Body of pancreas (tissue), 4 donors: ENCODE results near the gene ZNF346. TPM values are rescaled to one million over a fixed set of nuclear protein-coding genes. Genes with fewer than 3 reads are reported as not detected.

Source experiments
- ATAC-seq: fragments of 150-250 bp; one replicate; pipeline ENCODE4 v1.9.1; 2016
- DNase-seq, 4 donors: peaks; one replicate each; pipeline ENCODE4 v3.0.0-alpha.2; 2019
- H3K27ac ChIP-seq, 4 donors: fragments of 200-600 bp; sonication (generic); 1 replicate in 3 of 4; 2 replicates in 1 of 4; pipeline versions ENCODE4 v1.5.1 to v1.6.1; 2016 to 2019; ENCODE audit warnings: mild to moderate bottlenecking in 1 of 4, mixed read lengths in 1 of 4, moderate library complexity in 1 of 4
- H3K27me3 ChIP-seq, 2 donors: fragments of 200-600 bp; sonication (generic); one replicate each; pipeline ENCODE4 v1.6.0; 2016; ENCODE audit warnings: mild to moderate bottlenecking in 1 of 2
- H3K36me3 ChIP-seq, 2 donors: fragments of 200-600 bp; sonication (generic); replicated peaks in 1 of 2; 2 replicates each; pipeline ENCODE4 v1.5.1; 2016; ENCODE audit warnings: low read depth in 2 of 2; ENCODE audit not compliant: insufficient read depth in 1 of 2
- H3K4me1 ChIP-seq: fragments of 200-600 bp; sonication (generic); one replicate; pipeline ENCODE4 v1.6.0; 2016
- H3K4me3 ChIP-seq, 2 donors: fragments of 200-600 bp; sonication (generic); 1 replicate in 1 of 2; 2 replicates in 1 of 2; pipeline ENCODE4 v1.5.1; 2016 to 2019
- H3K9me3 ChIP-seq, 3 donors: fragments of 200-600 bp; sonication (generic); 1 replicate in 2 of 3; 2 replicates in 1 of 3; pipeline ENCODE4 v1.5.1; 2016
- CTCF ChIP-seq, 7 experiments: fragments of 450-650 bp in 4 of 7; fragments of 200-600 bp in 3 of 7; sonication (generic) in 3 of 7; IDR thresholded peaks; one replicate each; pipeline ENCODE4 v1.5.1; 2016 to 2019; ENCODE audit warnings: antibody characterized with exemption in 7 of 7
- POLR2A ChIP-seq, 3 donors: fragments of 450-650 bp; IDR thresholded peaks; one replicate each; pipeline ENCODE4 v1.6.1; 2016; ENCODE audit warnings: antibody characterized with exemption in 3 of 3, mild to moderate bottlenecking in 2 of 3
- WGBS, 2 donors: methylation state at CpG; one replicate each; pipeline ENCODE4 v1.1.5; 2017; 5-methylcytosine and 5-hydroxymethylcytosine counted together
- intact Hi-C: fragments of 100-400 bp; cut with DNase I; formaldehyde crosslinking; loops from one replicate; pipeline ENCODE4 v1.15.1; 2023
- total RNA-seq, 2 donors: library from RNA; depleted of rRNA; stranded (reverse); fragments of >200 nt; gene quantifications; one replicate each; pipeline ENCODE4 v1.1.0, GENCODE V29; 2016

ZNF346 gene
- total RNA-seq, 2 donors from 2014 or later: 13.5 to 14.5 TPM

- intact Hi-C loops: no loop called here
- H3K27ac ChIP-seq: no peak overlapping the region
- WGBS, 2 donors: 92 to 94% methylated on average over 4 of the region's 5 CpGs
- no peaks in the 10 kb centered on the region for H3K36me3 ChIP-seq
- TF ChIP-seq CTCF (IDR thresholded peaks at IDR 0.05) (no peak), POLR2A (IDR thresholded peaks at IDR 0.05) (no peak)
- no peak for DNase-seq
- ATAC-seq: no peak
- no peaks in the 10 kb centered on the region for H3K9me3 ChIP-seq
- no peaks in the 10 kb centered on the region for H3K4me1 ChIP-seq
- H3K4me3 ChIP-seq: no peak overlapping the region
- no peaks in the 10 kb centered on the region for H3K27me3 ChIP-seq
Measured at GRCh38 chr5:177080265-177080664, 57.8 kb downstream of the ZNF346 start.

GRCh38 chr5:177081859-177082258 is 59.4 kb downstream of the ZNF346 start:
- H3K36me3 ChIP-seq: no peaks in the 10 kb centered on the region
- peaks cover 7% of the 10 kb centered on the region for H3K4me1 ChIP-seq
- DNase-seq (no peak), ATAC-seq (no peak)
- intact Hi-C loops: no loop called here
- no peak overlapping the region for H3K27ac ChIP-seq
- no peak for TF ChIP-seq CTCF (IDR thresholded peaks at IDR 0.05)
- TF ChIP-seq POLR2A (IDR thresholded peaks at IDR 0.05): no peak
- H3K27me3 ChIP-seq: no peaks in the 10 kb centered on the region
- no peak overlapping the region for H3K4me3 ChIP-seq
- 78 to 94% methylated on average over 6 to 10 of the region's 10 CpGs for WGBS, 2 donors
- no peaks in the 10 kb centered on the region for H3K9me3 ChIP-seq

- WGBS, 2 donors: 51 to 60% methylated on average over 3 to 4 of the region's 4 CpGs
- H3K9me3 ChIP-seq: no peaks in the 10 kb centered on the region
- H3K36me3 ChIP-seq: no peaks in the 10 kb centered on the region
- peaks cover 18% of the 10 kb centered on the region for H3K4me1 ChIP-seq
- ATAC-seq: no peak
- no peaks in the 10 kb centered on the region for H3K27me3 ChIP-seq
- intact Hi-C loops: no loop called here
- no peak overlapping the region for H3K4me3 ChIP-seq
- no peak overlapping the region for H3K27ac ChIP-seq
- TF ChIP-seq POLR2A (IDR thresholded peaks at IDR 0.05) (no peak), CTCF (IDR thresholded peaks at IDR 0.05) (no peak)
- no peak for DNase-seq
Measured at GRCh38 chr5:177083357-177083756, 60.9 kb downstream of the ZNF346 start.

GRCh38 chr5:177084175-177084574 is 61.7 kb downstream of the ZNF346 start:
- Histone ChIP-seq H3K27me3 (no peaks in the 10 kb centered on the region), H3K9me3 (no peaks in the 10 kb centered on the region), H3K4me3 (no peak overlapping the region), H3K27ac (no peak overlapping the region), H3K4me1 (peaks cover 25% of the 10 kb centered on the region), H3K36me3 (no peaks in the 10 kb centered on the region)
- 48 to 54% methylated on average over 4 of the region's 4 CpGs for WGBS, 2 donors
- intact Hi-C loops: no loop called here
- ATAC-seq (no peak), DNase-seq (no peak)
- TF ChIP-seq CTCF (IDR thresholded peaks at IDR 0.05) (no peak), POLR2A (IDR thresholded peaks at IDR 0.05) (no peak)

- H3K27ac ChIP-seq: peak overlapping the region in 3 of 4 donors; percentile 75 to 89 (median 86)
- H3K4me1 ChIP-seq: peaks cover 43% of the 10 kb centered on the region
- no peak for DNase-seq
- intact Hi-C loops: no loop called here
- no peak overlapping the region for H3K4me3 ChIP-seq
- peak; percentile 0 for ATAC-seq
- H3K27me3 ChIP-seq: no peaks in the 10 kb centered on the region
- no peaks in the 10 kb centered on the region for H3K9me3 ChIP-seq
- TF ChIP-seq POLR2A (IDR thresholded peaks at IDR 0.05) (no peak), CTCF (IDR thresholded peaks at IDR 0.05) (no peak)
- WGBS, 2 donors: 43 to 54% methylated on average over 13 of the region's 13 CpGs
- H3K36me3 ChIP-seq: no peaks in the 10 kb centered on the region
Measured at GRCh38 chr5:177085985-177086653, 63.6 kb downstream of the ZNF346 start.
